ENCODE measurements around the gene KCNJ5.

The KCNJ5 gene

DNA sequence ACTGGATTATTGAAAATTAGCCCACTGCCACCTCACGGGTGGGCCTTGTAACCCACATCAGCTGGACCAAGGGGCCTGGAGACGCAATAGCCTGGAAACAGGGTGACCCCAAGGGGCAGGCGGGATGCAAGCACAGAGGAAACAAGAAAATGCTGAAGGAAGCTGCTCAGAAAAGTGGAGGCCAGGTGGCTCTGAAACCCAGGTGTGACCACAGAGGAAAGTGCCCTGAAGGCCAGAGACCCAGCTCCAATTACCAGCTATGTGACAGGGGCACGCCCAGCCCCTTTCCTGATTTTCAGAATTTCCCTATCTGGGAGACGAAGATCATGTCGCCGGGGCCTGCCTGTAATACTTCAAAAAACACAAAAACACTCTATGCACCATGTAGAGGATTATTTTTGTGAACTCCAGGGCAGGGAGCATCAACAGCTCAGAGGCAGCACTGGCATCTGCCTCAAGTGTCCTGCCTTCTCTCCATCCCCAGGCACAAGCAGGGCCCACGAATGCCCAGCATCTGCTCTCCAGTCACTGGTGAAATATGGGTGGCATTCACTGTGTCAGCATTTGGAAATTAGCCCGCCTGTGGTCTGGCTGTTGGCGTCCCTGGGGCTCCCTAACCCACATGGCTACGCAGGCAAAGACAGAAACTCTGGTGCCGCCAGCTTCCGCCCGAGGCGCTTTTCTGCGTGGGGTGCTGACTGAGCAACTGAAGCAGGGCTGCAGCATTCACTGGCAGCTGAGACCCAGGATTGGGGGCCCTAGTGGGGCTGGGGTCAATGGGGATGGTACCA lies 30.4 kb upstream of the KCNJ5 start:
- no peak for DNase-seq (ENCODE audit: low read depth)
- TF ChIP-seq, protein P1, sequence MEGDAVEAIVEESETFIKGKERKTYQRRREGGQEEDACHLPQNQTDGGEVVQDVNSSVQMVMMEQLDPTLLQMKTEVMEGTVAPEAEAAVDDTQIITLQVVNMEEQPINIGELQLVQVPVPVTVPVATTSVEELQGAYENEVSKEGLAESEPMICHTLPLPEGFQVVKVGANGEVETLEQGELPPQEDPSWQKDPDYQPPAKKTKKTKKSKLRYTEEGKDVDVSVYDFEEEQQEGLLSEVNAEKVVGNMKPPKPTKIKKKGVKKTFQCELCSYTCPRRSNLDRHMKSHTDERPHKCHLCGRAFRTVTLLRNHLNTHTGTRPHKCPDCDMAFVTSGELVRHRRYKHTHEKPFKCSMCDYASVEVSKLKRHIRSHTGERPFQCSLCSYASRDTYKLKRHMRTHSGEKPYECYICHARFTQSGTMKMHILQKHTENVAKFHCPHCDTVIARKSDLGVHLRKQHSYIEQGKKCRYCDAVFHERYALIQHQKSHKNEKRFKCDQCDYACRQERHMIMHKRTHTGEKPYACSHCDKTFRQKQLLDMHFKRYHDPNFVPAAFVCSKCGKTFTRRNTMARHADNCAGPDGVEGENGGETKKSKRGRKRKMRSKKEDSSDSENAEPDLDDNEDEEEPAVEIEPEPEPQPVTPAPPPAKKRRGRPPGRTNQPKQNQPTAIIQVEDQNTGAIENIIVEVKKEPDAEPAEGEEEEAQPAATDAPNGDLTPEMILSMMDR (conservative IDR thresholded peaks at IDR 0.05; ENCODE audit: low read depth, low read length) = no peak

DNA sequence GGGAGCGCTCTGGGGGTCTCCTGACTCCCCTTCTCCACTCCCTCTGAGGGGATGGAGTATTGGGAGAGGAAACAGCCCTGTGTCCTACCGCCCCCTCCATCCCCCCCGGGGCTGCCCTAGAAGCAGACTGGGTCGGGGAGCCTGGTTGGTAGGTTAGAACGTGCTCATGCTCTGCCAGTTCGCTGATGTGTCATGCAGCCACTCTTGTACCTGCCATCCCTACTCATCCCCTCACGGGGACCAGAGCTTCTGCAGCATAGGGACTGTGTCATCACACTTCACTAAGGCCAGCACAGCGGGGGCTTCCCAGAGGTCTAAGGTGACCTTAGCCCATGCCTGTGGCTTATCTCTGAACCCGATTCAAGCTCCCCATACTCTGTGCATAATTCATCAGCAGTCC lies 28.8 kb upstream of the KCNJ5 start:
- no peak for DNase-seq (ENCODE audit: low read depth)
- TF ChIP-seq, protein P1 (conservative IDR thresholded peaks at IDR 0.05; ENCODE audit: low read depth, low read length) = no peak
- no peak overlapping the region for H3K4me3 ChIP-seq (ENCODE audit: low read length)

More for the DNA sequence above, 30.4 kb upstream of the KCNJ5 start:
- H3K4me3 ChIP-seq (ENCODE audit: low read length) = no peak overlapping the region

DNA sequence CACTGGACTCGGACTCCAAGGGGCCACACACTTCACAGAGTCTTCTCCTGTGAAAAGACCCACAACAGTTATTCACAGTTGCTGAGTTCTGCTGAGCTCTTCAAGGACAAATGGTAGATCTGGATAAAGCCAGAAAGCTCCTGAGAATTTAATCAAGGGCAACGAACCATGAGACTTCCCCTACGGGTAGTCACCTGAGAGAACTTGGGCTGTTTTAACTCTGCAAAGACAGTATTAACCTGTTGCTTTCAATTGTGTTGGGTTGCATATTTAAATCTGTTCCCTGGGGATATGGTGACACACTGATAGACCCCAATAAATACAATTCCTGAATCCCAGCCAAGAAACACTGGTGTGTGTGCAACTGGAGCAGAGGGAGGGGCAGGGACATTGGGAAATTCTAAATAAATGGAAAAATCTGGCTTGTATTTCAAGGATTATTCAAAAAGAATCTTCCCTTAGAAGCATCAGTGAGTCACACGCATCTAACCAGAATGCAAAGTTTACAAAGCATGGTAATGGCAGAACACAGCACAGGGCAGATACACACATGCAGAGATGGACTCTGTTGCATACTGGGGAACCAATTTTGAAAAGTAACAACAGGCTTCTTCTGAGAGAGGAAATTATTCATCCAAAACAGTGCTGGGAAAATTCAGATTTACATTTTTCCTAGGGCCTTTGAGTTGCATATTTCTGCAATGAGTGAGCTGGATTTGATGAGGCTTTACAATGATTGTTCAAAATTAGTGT lies 28.1 kb upstream of the KCNJ5 start:
- H3K4me3 ChIP-seq (ENCODE audit: low read length) = no peak overlapping the region
- TF ChIP-seq, protein P1 (conservative IDR thresholded peaks at IDR 0.05; ENCODE audit: low read depth, low read length) = no peak
- DNase-seq (ENCODE audit: low read depth) = no peak

DNA sequence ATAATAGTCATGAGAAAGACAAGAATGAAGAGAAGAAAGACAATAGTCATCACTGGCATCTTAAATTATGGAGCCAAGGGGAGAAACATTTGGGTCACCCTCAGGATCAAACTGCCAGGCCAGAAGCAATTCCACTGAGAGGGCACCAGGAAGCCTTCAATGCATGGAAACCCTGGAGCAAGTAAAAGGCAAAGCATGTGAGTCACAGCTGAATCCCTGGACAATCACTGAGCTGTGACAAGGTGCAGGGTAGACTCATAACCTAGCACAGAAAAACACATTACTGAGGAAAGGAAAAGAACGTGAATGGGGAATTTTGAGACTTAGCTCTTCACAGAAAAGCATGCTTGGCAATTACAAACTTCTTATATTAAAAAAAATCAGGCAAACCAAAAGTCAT lies 25.7 kb upstream of the KCNJ5 start:
- no peak for DNase-seq (ENCODE audit: low read depth)
- TF ChIP-seq, protein P1 (conservative IDR thresholded peaks at IDR 0.05; ENCODE audit: low read depth, low read length) = no peak
- no peak overlapping the region for H3K4me3 ChIP-seq (ENCODE audit: low read length)

DNA sequence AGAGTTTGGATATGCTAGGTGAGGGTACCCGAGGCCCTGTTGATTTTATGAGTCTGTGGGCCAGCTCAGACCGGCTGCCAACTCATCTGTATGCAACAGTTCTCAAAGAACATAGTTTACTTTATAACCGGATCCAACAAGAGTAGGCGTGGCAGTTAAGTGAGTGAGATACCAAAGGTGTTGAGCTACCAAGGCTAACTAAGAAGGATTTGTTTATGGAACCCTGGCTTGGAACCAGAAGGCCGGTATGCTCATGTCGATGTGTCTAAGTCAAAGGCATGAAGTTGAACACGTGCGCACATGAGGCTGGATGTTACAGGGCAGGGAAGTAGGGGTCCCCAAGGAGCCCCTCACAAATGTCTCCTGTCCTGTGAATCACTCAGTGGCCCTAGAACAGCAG lies 23.9 kb upstream of the KCNJ5 start, which contains the start of gene KCNJ1:
TSS of gene KCNJ1 (minus strand) at position 20 of the 400 bp plus-strand sequence. CDS start 27,053 bp downstream, outside the sequence.
- TF ChIP-seq, protein P1 (conservative IDR thresholded peaks at IDR 0.05; ENCODE audit: low read depth, low read length) = no peak
- DNase-seq (ENCODE audit: low read depth) = no peak
- H3K4me3 ChIP-seq (ENCODE audit: low read length) = no peak within 1 kb of the TSS

DNA sequence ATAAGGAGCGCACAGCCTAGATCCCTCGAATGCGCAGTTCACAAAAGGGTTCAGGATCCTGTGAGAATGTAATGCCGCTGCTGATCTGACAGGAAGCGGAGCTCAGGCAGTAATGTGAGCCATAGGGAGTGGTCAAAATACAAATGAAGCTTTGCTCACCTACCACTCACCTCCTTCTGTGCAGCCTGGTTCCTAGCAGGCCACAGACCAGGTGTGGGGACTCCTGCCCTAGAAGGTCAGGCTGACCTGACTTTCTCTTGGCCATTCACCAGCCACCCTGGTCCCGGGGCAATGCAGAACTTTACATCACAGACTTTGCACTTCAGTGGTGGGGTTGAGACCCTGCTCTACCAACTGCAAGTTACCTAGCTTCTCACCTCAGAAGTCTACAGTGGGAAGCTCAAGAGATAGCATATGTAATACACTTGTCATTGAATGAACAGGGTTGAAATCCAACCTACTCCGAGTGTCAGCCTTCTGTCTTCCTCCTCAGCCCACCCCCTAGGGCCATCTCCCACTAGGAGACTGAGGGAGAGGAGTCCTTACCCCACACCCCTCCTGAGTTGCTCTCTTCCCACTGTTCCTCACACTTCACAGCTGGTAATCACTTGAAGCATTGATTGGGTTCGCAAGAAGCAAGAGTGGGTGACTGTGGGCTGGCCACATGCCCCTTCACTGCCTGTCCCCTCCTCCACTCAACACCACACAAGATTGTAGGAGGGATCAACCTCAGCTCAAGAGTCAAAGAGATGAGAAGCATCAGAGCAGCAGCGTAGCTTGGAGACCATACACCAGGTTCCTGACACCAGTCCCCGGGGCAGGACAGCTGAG lies 22.1 kb upstream of the KCNJ5 start:
- TF ChIP-seq, protein P1 (conservative IDR thresholded peaks at IDR 0.05; ENCODE audit: low read depth, low read length) = no peak
- DNase-seq (ENCODE audit: low read depth) = no peak
- no peak overlapping the region for H3K4me3 ChIP-seq (ENCODE audit: low read length)
